Tibial artery (tissue), 4 donors: ENCODE measurements around the gene SNAP91.
"Not testable (repeated sequence)": the region's sequence is repeated elsewhere in the genome, so short reads cannot be mapped to it uniquely, and the experiment has no call there.

Experiments
- DNase-seq, 2 donors: peaks; one replicate each; pipeline ENCODE4 v3.0.0-alpha.2; 2019
- H3K27ac ChIP-seq, 2 donors: fragments of 200-600 bp; sonication (generic) in 1 of 2; 1 replicate in 1 of 2; 2 replicates in 1 of 2; pipeline ENCODE4 v1.5.1; 2018 to 2019; ENCODE audit warnings: mild to moderate bottlenecking in 1 of 2
- H3K27me3 ChIP-seq, 2 donors: fragments of 200-600 bp; sonication (generic) in 1 of 2; one replicate each; pipeline versions ENCODE4 v1.5.1 to v1.6.0; 2016 to 2019
- H3K36me3 ChIP-seq, 3 donors: fragments of 200-600 bp; sonication (generic) in 2 of 3; one replicate each; pipeline ENCODE4 v1.5.1; 2016 to 2019; ENCODE audit warnings: mild to moderate bottlenecking in 2 of 3
- H3K4me1 ChIP-seq, 4 donors: fragments of 200-600 bp; sonication (generic) in 2 of 4; 1 replicate in 3 of 4; 2 replicates in 1 of 4; pipeline ENCODE4 v1.5.1; 2016 to 2019
- H3K4me3 ChIP-seq, 2 donors: fragments of 200-600 bp; sonication (generic) in 1 of 2; 1 replicate in 1 of 2; 2 replicates in 1 of 2; pipeline ENCODE4 v1.5.1; 2018 to 2019; ENCODE audit warnings: mild to moderate bottlenecking in 2 of 2
- H3K9me3 ChIP-seq, 3 donors: fragments of 200-600 bp; sonication (generic) in 1 of 3; one replicate each; pipeline ENCODE4 v1.5.1; 2016 to 2019
- CTCF ChIP-seq, 2 experiments: fragments of 200-600 bp in 1 of 2; fragments of 450-650 bp in 1 of 2; IDR thresholded peaks; one replicate each; pipeline ENCODE4 v1.5.1; 2017 to 2019; ENCODE audit warnings: antibody characterized with exemption in 2 of 2, mild to moderate bottlenecking in 1 of 2, moderate library complexity in 1 of 2
- intact Hi-C: fragments of 100-400 bp; cut with DNase I; formaldehyde crosslinking; loops from one replicate; pipeline ENCODE4 v1.15.0; 2023; ENCODE audit warnings: low total_unique reads

Gene SNAP91

DNA sequence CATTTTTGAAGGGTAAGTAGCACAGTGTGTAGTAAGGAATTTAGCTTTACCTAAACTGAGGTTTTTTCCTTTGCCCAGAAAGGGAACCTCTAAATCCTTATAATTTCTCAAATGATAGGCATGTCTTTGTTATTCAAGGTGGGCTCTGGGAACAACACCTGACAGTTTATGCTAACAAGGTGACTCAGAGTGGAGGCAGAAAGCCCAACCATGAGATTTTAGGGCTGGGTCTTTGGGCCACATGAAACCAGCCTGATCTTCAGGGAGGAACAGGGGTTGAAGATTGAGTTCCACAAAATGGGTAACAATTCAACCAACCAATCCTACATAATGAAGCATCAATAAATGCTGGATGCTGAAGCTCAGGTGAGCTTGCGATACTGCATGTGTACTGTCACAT is 149.9 kb downstream of the SNAP91 start:
- Histone ChIP-seq H3K9me3 (no peaks in the 10 kb centered on the region), H3K27me3 (no peaks in the 10 kb centered on the region), H3K4me1 (no peaks in the 10 kb centered on the region), H3K36me3 (peaks cover 0 to 4% (median 0%) of the 10 kb centered on the region in 3 donors), H3K27ac (no peak overlapping the region), H3K4me3 (no peak overlapping the region)
- intact Hi-C loops, result no loop called here
- no peak for TF ChIP-seq CTCF (IDR thresholded peaks at IDR 0.05)
- no peak for DNase-seq

DNA sequence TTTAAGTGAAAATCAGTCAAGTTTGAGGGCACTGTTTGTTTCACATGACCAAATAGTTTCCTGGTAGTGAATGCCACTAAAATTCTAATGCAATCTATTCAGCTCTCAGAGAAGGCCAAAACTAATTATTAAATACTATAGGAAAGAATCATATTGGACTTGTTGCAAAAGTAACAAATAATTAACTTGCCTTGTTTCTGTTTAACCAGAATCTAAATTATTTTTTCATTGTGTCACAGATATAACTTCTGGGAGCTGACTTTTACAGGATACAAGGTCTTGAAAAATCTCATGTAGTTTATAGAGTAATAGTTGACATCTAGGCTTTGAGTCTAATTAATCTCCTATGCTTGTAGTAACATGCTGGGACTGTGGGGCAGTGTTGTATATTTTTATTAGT is 152.0 kb downstream of the SNAP91 start:
- H3K27me3 ChIP-seq, result no peaks in the 10 kb centered on the region
- H3K4me1 ChIP-seq, result no peaks in the 10 kb centered on the region
- TF ChIP-seq CTCF (IDR thresholded peaks at IDR 0.05), result no peak
- intact Hi-C loops, result no loop called here
- no peak overlapping the region for H3K4me3 ChIP-seq
- H3K27ac ChIP-seq, result no peak overlapping the region
- no peak for DNase-seq
- H3K36me3 ChIP-seq, result no peaks in the 10 kb centered on the region
- H3K9me3 ChIP-seq, result no peaks in the 10 kb centered on the region

DNA sequence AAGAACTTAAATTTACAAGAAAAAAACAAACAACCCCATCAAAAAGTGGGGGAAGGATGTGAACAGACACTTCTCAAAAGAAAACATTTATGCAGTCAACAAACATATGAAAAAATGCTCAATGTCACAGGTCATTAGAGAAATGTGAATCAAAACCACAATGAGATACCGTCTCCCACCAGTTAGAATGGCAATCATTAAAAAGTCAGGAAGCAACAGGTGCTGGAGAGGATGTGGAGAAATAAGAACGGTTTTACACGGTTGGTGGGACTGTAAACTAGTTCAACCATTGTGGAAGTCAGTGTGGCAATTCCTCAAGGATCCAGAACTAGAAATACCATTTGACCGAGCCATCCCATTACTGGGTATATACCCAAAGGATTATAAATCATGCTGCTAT is 157.2 kb downstream of the SNAP91 start:
- H3K27me3 ChIP-seq, H3K9me3 ChIP-seq, H3K4me3 ChIP-seq, H3K27ac ChIP-seq, DNase-seq, intact Hi-C loops, H3K36me3 ChIP-seq, H3K4me1 ChIP-seq: not testable (repeated sequence)

DNA sequence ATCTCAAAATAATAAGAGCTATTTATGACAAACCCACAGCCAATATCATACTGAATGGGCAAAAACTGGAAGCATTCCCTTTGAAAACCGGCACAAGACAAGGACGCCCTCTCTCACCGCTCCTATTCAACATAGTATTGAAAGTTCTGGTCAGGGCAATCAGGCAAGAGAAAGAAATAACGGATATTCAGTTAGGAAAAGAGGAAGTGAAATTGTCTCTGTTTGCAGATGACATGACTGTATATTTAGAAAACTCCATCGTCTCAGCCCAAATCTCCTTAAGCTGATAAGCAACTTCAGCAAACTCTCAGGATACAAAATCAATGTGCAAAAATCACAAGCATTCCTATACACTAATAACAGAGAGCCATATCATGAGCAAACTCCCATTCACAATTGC is 158.4 kb downstream of the SNAP91 start:
- H3K27ac ChIP-seq, intact Hi-C loops, H3K36me3 ChIP-seq, H3K4me1 ChIP-seq, H3K9me3 ChIP-seq, DNase-seq, H3K27me3 ChIP-seq, H3K4me3 ChIP-seq: not testable (repeated sequence)

DNA sequence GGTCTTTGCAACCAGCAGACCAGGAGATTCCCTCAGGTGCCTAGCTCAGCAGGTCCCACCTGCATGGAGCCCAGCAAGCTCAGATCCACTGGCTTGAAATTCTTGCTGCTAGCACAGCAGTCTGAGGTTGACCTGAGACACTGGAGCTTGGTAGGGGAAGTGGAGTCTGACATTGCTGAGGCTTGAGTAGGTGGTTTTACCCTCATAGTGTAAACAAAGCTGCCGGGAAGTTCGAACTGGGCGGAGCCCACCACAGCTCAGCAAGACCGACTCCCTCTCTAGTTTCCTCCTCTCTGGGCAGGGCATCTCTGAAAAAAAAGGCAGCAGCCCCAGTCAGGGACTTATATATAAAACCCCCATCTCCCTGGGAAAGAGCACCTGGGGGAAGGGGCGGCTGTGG is 162.3 kb downstream of the SNAP91 start:
- no peaks in the 10 kb centered on the region for H3K9me3 ChIP-seq
- no peak for TF ChIP-seq CTCF (IDR thresholded peaks at IDR 0.05)
- DNase-seq, result no peak
- H3K27ac ChIP-seq, result no peak overlapping the region
- intact Hi-C loops, result no loop called here
- H3K4me1 ChIP-seq, result no peaks in the 10 kb centered on the region
- no peaks in the 10 kb centered on the region for H3K27me3 ChIP-seq
- no peaks in the 10 kb centered on the region for H3K36me3 ChIP-seq
- no peak overlapping the region for H3K4me3 ChIP-seq

GRCh38 chr6:83539678-83540077 is 169.2 kb downstream of the SNAP91 start:
- no peak for TF ChIP-seq CTCF (IDR thresholded peaks at IDR 0.05)
- Histone ChIP-seq H3K27me3 (no peaks in the 10 kb centered on the region), H3K9me3 (no peaks in the 10 kb centered on the region), H3K27ac (no peak overlapping the region), H3K4me3 (no peak overlapping the region), H3K4me1 (peaks cover 0 to 6% (median 0%) of the 10 kb centered on the region in 4 donors), H3K36me3 (no peaks in the 10 kb centered on the region)
- no peak for DNase-seq
- intact Hi-C loops, result no loop called here
